GM18861 (cell line): ENCODE data around the gene FZD4.
A peak's percentile ranks its signal among the peaks of the same experiment; 100 is the strongest.
"Not testable (repeated sequence)": the region's sequence is repeated elsewhere in the genome, so short reads cannot be mapped to it uniquely, and the experiment has no call there.

Source experiments
- ATAC-seq: cut with Tn5 transposase; IDR thresholded peaks from one replicate; pipeline ENCODE4 v1.9.1; 2021; ENCODE audit not compliant: unreplicated experiment

Gene FZD4

DNA sequence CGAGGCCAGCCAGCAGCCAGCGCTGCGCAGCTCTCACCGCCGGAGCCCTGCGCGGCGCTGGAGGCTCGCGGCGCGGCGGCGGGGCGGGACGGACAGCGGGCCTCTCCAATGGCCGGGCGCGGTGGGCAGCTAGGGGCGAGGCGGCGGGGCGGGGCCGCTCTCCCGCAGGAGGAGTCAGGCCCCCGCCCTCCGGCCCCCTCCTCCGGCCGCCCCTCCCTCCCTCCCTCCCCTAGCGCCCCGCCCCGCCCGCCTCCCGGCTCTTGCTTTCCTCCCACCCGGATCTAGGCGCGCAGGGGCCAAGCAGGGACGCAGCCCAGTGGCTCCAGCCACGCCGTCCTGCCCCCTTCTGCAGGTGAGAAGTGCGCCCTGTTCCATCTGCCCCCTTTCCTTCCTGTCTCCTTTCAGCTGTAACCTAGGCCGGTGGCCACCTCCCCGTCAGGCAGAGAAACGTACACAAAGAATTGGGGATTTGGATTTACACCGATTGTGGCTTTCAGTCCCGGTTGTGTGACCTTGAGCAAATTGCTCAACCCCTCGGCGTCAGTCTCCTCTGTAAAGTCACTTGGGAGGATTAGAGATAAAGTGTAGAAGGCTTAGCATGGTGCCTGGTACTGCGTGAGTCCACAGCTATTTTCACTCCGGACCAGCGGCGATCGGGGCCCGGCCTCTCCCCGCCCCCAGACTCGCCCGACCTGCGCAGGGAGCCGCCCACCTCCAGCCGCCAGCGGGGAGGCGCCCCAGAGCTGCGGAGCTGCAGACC lies at the start of gene FZD4:
TSS of gene FZD4 (minus strand) at position 35 of the 760 bp plus-strand sequence. CDS start 310 bp downstream, outside the sequence.
- peak; percentile 87 for ATAC-seq

DNA sequence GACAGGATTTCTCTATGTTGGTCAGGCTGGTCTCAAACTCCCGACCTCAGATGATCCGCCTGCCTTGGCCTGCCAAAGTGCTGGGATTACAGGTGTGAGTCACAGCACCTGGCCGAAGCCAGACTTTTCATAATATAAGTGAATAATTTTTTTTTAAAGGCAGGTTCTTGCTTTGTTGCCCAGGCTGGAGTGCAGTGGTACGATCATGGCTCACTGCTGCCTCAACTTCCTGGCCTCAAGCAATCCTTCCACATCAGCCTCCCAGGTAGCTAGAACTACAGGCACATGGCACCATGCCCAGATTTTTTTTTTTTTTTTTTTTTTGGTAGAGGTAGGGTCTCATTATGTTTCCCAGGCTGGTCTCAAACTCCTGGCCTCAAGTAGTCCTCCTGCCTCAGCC lies 49.1 kb upstream of the FZD4 start:
- ATAC-seq, result not testable (repeated sequence)

DNA sequence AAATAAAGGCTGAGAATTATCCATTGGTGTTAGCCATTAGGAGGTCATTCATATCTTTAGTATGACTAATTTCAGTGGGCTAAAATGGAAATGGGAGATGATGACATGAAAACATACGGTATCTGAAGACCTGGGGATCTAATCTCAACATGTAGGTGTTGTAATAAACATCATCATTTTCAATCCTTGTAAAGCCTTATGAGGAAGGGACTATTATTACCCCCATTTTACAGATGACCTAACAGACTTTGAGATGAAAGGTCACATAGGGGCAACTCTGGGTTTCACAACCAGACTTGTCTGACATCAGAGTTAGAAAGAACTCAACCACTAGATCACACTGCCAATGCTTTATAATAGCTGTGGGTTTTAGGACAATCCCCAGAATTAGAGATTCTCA lies 47.7 kb upstream of the FZD4 start:
- ATAC-seq, result no peak

DNA sequence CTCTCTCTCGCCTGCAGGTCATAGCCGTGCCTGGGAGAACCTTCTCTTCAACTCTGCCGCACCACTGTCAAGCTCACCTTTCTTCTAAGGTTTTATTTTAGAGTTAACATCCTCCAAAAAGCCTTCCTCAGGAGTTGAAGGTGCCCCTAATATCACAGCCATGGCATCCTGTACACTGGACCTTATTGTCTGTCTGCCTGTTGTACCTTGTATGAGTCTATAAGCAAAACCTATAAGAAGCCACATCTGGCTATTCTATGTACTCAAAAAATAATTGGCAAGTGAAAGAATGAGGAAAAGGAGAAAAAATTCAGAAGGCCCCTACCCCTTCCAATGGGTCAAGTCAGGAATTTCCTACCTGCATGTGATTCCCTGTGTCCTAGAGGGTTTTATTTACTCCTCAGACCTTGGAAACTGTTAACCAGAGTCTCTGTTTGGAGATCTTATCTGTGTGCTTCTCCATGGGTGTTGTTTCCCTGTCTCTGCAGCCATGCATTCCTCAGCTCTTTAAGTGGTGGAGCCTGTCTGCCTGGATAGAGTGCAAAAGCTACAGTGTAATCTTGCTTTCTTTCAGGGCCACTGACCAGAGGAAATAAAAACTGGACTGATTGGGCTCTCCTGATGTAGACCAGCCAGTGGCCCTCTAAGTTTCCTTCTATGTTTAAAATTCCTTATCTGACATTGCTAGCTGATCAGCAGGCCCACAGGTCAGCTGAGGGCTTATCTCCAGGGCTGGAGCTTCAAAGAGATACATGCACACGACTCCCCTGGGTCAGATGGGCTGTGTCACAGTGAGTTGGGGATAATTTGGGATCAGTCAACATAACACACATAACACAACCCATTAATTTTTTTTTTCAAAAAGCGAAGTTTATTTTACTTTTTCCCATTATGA lies 44.9 kb upstream of the FZD4 start:
- no peak for ATAC-seq

DNA sequence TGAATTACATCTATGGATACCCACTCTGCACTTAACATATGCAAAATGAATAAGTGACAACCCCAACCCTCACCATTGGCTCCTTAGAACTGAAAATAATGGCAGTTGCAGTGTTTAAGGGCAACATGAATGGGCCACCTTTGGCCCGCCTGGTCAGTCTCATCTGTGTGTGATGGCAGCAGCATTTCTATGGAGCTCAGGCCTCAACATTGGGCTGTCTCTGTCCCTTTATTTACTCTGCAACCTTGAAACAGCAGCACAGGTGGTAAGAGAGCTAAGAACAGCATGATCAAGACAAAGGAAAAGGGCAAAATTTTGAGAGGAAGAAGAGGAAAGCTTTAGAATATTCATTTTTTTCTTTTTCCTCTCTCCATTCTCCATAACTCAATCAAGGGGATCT lies 44.2 kb upstream of the FZD4 start:
- ATAC-seq, result no peak

DNA sequence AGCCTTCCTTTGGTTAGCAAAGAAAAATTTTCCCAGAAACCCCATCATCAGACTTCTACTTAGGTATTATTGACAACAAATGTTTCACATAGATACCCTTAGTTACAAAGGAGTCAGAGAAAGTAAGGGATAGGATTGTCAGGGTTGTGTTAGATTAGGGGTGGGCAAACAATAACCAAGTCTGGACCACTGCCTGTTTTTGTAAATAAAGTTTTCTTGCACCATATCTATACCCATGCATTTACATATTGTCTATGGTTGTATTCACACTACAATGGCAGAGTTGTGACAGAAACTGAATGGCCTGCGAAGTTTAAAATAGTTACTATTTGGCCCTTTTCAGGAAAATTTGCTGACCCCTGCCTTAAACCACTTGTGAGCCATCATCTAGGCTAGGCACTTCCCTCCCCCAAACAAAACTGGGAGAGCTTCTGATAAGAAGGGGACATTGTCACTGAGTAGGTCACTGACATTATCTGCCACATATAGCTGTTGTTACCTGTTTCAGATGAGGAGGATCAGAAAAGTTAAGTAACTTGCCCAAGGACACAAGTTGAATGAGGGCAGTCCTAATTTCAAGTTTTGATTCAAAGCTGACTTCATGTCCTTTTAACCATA lies 41.9 kb upstream of the FZD4 start:
- ATAC-seq, result no peak

DNA sequence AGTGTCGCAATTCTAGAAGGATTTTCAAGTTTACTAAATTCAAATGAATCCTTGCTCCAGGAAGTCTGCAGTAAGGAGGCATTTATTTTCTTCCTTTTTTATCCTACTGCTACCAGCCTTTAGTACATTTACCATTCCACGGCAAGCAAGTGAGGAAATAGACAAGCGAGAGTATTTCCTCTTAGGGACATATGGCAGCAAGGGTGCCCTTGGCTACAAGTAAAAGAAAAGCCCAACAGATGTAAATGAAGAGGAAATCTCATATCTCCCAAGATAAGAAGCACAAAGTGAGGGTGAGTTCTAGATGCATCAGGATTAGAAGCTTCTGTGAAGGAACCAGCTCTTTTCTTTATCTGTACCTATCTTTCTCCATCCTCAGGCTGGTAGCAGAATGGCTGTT lies 37.8 kb upstream of the FZD4 start:
- ATAC-seq, result no peak

DNA sequence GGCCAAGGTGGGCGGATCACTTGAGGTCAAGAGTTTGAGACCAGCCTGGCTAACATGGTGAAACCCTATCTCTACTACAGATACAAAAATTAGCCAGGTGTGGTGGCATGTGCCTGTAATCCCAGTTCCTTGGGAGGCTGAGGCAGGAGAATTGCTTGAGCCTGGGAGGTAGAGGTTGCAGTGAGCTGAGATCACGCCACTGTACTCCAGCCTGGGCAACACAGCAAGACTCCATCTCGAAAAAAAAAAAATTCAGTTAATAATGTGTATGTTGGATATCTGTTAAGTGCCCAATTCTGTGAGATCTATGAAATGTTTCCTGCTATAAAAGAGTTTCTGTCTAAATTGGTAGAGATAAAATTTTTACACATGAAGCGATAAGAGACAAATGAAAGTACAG lies 37.1 kb upstream of the FZD4 start:
- not testable (repeated sequence) for ATAC-seq

DNA sequence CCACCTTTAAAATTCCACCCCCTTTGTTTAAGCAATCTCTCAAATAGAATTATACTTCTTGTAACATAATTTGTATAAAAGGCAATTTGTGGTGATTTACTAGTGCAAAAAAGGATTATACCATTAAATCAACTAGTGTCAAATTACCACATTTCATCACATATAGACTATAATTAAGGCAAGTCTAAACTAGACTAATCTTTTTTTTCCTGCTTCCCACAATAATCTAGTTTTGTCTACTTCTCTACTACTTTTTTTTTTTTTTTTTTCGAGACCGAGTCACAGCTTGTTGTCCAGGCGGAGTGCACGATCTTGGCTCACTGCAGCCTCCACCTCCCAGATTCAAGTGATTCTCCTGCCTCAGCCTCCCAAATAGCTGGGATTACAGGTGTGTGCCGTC lies 36.1 kb upstream of the FZD4 start:
- no peak for ATAC-seq

DNA sequence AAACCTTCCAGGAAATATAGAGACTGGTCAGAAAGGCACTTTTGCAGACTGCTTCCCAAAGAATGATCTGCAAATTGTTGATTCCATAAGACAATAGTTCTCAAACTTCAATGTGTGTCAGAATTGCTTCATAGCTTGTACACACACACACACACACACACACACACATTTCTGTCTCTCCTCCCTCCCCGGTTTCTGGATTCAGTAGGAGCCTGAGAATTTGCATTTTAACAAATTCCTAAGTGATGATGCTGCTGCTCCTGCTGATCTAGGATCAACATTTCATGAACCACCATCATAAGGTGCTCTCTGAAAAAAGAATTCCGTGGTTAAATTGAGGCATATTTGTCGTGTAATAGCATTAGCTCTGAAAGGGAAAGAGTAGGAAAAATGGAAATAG lies 35.3 kb upstream of the FZD4 start:
- no peak for ATAC-seq

DNA sequence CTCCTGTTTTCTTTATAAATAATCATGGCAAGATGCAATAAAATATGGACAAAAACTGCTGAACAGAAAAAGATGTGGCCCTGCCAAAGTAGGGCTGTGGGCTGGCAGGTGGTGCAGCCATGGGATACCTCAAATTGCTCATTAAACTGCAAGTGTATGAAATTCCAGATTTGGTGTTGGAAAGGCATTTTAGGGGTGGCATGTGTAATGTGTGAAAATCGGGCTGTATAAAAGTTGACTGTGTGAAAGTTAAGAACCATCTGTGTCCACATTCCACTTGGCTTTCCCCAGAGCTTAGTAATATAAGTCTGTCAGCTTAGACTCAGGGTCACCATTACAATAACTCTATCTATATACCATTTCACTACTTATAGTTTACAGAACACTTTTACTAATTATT lies 34.8 kb upstream of the FZD4 start:
- no peak for ATAC-seq

DNA sequence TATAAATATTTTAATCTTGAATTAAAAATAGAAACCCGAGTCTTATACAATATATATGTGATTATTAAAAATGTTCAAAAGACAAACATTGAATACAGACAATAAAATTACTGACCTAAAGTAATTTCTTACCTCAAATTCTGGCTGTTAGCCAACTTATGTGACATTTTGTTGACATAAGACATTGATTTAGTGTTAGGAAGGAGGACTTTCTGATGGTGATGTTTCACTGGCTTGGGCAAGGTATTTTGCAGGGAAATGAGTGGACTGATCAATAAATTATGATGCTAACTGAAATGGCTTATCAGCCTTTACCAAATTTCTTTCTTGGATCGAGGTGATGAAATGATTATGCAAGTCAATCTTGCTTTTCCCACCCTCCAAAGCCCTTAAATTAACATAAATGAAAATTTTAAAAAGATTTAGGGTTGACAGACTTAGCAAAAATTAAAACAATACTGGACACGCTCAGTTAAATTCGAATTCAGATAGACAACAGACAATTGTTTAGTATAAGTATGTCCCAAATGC lies 33.2 kb upstream of the FZD4 start:
- ATAC-seq, result no peak

DNA sequence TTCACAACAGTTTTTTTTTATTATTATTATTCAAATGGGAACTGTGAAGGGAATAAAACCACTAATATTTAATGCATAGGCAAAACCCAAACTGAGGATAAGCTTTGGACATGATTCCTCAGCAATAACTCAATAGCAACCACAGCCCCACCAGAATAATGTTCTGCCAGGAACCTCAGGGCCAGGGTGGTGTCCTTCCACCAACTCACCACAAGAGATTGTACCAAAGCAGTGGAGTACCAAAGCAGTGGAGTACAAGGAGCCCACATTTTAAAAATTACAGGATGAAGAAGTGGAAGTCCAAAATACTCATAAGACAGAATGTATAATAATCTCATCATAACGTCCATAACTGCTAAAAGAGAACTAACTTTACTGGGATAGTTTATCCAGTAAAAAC lies 32.5 kb upstream of the FZD4 start:
- ATAC-seq, result no peak

DNA sequence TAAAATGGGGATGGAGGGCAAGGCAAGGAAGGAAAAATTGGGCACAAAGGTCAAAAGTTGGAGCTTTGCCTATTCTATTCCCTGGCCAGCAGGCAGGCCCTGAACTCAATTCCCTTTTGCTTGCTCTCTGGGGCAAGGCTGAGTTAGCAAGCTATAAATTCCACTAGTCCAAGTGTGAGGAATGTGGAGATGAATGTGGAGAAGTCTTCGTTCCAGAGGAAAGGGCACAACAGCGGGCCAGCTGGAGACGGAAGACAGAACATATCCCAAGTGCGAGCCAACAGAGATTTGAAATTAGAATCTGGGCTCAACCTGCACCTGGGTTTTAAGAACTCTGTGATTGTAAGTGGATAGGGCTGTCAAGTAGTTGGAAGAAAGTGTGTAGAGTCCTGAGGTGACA lies 29.5 kb upstream of the FZD4 start:
- no peak for ATAC-seq

DNA sequence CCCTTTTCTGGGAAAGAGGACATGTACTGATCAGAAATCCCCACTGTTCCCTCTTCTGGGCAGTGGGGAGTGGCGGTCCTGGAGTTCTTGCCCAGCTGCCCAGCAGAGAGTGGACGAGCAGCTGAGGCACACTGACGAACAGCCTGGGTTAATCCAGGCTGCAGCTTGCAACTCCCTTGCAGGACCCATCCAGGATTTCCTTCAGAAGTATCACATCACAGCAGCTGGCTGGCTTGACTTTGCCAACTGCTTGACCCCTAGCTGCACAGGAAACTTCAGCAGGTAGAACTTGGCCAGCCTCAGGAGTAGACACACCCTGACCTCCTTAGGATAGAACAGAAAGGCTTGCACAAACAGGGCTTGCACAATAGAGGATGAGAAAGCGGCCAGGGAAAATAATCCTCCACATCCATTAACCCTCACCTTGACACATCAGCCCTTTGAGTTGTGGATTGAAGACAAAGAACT lies 27.9 kb upstream of the FZD4 start:
- ATAC-seq, result no peak

DNA sequence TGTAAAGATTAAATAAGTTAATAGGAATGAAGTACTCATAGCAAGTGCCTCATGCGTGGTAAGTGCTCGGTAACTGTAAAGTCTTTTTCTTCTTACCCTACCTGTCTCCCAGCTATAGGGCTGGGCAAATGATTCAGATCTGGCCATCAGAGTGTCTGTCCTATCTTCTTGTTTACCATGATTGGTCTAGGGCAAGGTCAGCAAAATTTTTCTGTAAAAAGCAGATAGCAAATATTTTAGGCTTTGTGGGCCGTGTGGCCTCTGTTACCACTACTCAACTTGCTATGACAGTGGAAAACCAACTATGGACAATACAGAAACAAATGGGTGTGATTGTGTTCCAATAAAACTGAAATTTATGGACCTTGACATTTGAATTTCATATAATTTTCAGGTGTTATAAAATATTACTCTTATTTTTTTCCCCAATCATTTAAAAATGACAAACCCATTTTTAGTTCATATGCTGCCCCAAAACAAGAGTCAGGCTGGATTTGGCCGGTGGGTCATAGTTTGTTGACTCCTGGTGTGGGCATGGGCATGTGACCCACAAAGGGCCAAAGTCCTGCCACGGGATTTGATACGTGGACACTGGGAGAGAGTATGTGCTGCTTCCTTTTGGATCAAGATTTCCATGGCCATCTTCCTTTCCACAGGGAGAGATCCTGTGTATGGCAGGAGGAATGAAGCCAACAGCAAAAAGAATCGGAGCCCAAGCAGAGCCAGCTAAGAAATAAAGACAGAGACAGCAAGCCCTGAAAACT lies 26.8 kb upstream of the FZD4 start:
- no peak for ATAC-seq

DNA sequence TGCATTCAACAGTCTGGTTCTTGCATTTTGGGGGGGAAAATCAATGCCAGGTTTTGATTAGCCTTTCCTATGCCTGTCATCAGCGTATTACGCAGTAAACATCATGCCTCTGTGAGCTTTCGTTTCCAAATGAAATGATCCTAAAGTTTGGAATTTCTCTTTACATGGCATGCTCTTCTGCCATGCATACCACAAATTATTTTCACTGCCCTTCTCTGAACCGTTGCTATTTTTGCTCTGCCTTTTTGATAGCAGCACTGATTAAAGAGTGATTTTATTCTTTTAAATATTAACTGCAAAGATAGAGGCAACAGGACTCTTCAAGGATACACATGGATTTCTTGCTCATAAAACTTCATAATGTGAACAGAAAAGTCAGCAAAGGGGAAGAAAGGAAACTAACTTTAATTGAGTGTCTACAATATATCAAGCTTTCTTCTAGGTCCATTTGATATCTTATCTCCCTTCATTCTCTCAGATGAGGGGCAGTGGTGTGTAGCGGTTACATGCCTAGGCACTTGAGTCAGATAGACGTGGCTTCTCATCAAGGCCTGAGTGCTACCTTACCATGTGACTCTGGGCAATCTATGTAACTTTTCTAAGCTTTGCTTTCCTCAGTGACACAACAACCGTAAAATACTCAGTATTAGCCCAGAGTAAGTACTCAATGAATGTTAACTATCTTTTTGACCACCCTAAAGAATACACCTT lies 25.0 kb upstream of the FZD4 start:
- ATAC-seq, result no peak

DNA sequence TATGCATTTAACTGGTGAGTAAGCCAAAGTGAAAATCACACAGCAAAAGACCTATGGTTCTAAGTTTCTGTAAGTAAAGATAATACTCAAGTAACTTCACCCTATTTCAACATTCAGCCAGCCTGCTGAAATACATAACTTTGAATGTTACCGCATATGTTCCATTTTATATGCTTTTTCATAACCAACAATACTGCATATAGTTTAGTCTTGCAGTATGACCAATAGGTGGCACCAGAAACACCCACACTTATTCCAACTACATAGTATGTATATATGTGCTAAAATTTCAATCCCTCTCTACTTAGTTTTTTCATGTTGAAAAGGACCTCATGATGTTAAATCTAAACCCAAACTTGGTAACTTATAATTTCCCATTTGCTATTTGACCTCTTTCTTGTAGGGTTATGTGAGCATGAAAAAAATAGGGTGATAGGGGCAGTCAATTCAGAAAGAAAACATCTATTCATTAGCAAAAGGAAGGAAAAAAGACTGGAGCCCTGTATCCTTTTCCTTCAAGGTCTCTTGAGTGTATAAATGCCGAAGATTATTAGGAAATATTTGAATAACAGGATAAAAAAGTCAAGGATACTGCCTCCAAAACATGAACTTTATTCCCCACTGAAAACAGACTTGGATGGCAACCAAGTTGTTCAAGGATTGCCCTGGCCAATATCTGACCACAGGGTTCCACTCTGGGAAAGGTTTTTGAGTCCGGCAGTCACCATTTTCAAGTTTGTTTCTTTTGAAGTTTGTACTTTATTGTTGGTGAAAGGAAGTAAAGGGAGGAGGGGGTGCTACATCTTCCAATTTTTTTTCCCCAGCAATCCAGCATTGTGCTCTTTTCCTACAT lies 23.8 kb upstream of the FZD4 start:
- ATAC-seq, result peak; percentile 80

DNA sequence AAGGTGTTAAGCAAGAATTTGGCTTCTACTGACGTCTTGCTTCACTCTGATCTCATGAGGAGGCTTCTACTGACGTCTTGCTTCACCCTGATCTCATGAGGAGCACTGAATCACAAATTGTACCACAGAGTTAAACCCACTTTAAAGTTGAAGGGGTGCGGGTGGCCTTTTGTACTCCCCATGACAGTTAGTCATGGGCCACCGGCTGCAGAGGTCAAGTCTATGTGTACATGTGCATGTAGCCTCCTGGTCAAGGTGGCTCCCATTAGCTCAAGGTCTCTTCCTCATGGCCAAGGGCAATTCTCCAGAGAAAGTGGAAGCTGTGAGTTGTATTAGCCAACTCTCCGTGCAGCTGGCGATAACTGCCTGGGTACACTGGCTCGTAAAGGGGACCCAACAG lies 23.1 kb upstream of the FZD4 start:
- ATAC-seq, result no peak
